Measurements from ENCODE around the gene ZNF407. TPM values are rescaled to one million over a fixed set of nuclear protein-coding genes. Genes with fewer than 3 reads are reported as not detected.

Gene ZNF407
- total and polyA plus RNA-seq, 8 donors = 2.1 to 49.0 (median 14.6) TPM

DNA sequence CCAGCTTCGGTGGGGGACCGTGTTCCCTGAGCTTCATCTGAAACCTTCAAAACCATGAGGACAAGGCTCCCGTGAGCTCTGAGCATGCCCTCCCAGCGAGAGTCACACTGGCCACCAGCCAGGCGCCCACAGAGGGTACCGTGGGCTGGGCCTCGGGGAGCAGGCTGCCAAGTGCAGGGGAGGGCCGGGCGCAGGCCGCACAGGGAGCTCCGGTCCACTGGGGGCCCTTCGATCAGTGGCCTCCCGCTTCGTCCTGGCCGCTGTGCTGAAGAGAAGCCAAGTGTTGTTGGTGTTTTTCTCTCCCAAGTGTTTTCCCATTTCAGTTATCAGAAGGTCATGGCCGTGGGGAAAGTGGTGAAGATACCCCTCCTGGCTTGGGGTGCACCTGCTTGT lies 466.8 kb downstream of the ZNF407 start:
- intact Hi-C loops (cut with DNase I; ENCODE audit: low total_unique reads) = no loop called here
- 90 to 96% (median 92%) methylated on average over 1 to 16 of the region's 16 CpGs for WGBS, 5 donors
- DNase-seq = no peak

GRCh38 chr18:75065251-75066000 lies 467.8 kb downstream of the ZNF407 start:
- 85 to 93% (median 90%) methylated on average over 21 of the region's 21 CpGs for WGBS, 5 donors

More for the DNA sequence above, 466.8 kb downstream of the ZNF407 start:
- Histone ChIP-seq H3K4me3 (no peak overlapping the region), H3K4me1 (no peaks in the 10 kb centered on the region), H3K27ac (no peak overlapping the region), H3K9me3 (no peaks in the 10 kb centered on the region), H3K36me3 (peaks cover 0 to 31% (median 27%) of the 10 kb centered on the region in 4 donors), H3K27me3 (no peaks in the 10 kb centered on the region)
- TF ChIP-seq POLR2A (IDR thresholded peaks at IDR 0.05) (no peak), EP300 (IDR thresholded peaks at IDR 0.05) (no peak), POLR2AphosphoS5 (IDR thresholded peaks at IDR 0.05) (no peak)
- TF ChIP-seq, protein P1, sequence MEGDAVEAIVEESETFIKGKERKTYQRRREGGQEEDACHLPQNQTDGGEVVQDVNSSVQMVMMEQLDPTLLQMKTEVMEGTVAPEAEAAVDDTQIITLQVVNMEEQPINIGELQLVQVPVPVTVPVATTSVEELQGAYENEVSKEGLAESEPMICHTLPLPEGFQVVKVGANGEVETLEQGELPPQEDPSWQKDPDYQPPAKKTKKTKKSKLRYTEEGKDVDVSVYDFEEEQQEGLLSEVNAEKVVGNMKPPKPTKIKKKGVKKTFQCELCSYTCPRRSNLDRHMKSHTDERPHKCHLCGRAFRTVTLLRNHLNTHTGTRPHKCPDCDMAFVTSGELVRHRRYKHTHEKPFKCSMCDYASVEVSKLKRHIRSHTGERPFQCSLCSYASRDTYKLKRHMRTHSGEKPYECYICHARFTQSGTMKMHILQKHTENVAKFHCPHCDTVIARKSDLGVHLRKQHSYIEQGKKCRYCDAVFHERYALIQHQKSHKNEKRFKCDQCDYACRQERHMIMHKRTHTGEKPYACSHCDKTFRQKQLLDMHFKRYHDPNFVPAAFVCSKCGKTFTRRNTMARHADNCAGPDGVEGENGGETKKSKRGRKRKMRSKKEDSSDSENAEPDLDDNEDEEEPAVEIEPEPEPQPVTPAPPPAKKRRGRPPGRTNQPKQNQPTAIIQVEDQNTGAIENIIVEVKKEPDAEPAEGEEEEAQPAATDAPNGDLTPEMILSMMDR (IDR thresholded peaks at IDR 0.05) = no peak

GRCh38 chr18:75066021-75066880 lies 468.6 kb downstream of the ZNF407 start:
- DNase-seq = no peak

More at GRCh38 chr18:75065251-75066000, 467.8 kb downstream of the ZNF407 start:
- TF ChIP-seq POLR2AphosphoS5 (IDR thresholded peaks at IDR 0.05) = no peak
- TF ChIP-seq, protein P1 (IDR thresholded peaks at IDR 0.05) = no peak
- no peak for TF ChIP-seq POLR2A (IDR thresholded peaks at IDR 0.05)
- no peak for TF ChIP-seq EP300 (IDR thresholded peaks at IDR 0.05)
- intact Hi-C loops (cut with DNase I; ENCODE audit: low total_unique reads) = no loop called here
- H3K36me3 ChIP-seq = peaks cover 0 to 31% (median 27%) of the 10 kb centered on the region in 4 donors
- H3K4me1 ChIP-seq = peaks cover 0 to 6% (median 5%) of the 10 kb centered on the region in 4 donors
- no peaks in the 10 kb centered on the region for H3K27me3 ChIP-seq
- DNase-seq = no peak
- no peak overlapping the region for H3K4me3 ChIP-seq
- no peak overlapping the region for H3K27ac ChIP-seq
- H3K9me3 ChIP-seq = no peaks in the 10 kb centered on the region

GRCh38 chr18:75066936-75067335 lies 469.3 kb downstream of the ZNF407 start:
- Histone ChIP-seq H3K36me3 (peaks cover 0 to 28% (median 25%) of the 10 kb centered on the region in 4 donors), H3K27me3 (no peaks in the 10 kb centered on the region), H3K4me1 (peaks cover 0 to 19% (median 10%) of the 10 kb centered on the region in 4 donors), H3K4me3 (no peak overlapping the region), H3K27ac (no peak overlapping the region), H3K9me3 (peaks cover 0 to 3% (median 0%) of the 10 kb centered on the region in 4 donors)
- intact Hi-C loops (cut with DNase I; ENCODE audit: low total_unique reads) = no loop called here
- no peak for DNase-seq
- TF ChIP-seq POLR2A (IDR thresholded peaks at IDR 0.05) = no peak
- TF ChIP-seq, protein P1 (IDR thresholded peaks at IDR 0.05) = no peak
- TF ChIP-seq EP300 (IDR thresholded peaks at IDR 0.05) = no peak
- no peak for TF ChIP-seq POLR2AphosphoS5 (IDR thresholded peaks at IDR 0.05)
- 80 to 94% (median 85%) methylated on average over 11 of the region's 11 CpGs for WGBS, 5 donors

More at GRCh38 chr18:75066021-75066880, 468.6 kb downstream of the ZNF407 start:
- WGBS, 5 donors = 94 to 96% (median 95%) methylated on average over 16 of the region's 16 CpGs
- peaks cover 0 to 31% (median 27%) of the 10 kb centered on the region in 4 donors for H3K36me3 ChIP-seq
- H3K4me1 ChIP-seq = peaks cover 0 to 12% (median 10%) of the 10 kb centered on the region in 4 donors
- no peak overlapping the region for H3K4me3 ChIP-seq
- H3K27me3 ChIP-seq = no peaks in the 10 kb centered on the region
- peaks cover 0 to 1% (median 0%) of the 10 kb centered on the region in 4 donors for H3K9me3 ChIP-seq
- TF ChIP-seq EP300 (IDR thresholded peaks at IDR 0.05) (no peak), POLR2A (IDR thresholded peaks at IDR 0.05) (no peak), POLR2AphosphoS5 (IDR thresholded peaks at IDR 0.05) (no peak)
- TF ChIP-seq, protein P1 (IDR thresholded peaks at IDR 0.05) = no peak
- intact Hi-C loops (cut with DNase I; ENCODE audit: low total_unique reads) = no loop called here
- no peak overlapping the region for H3K27ac ChIP-seq

All from stomach (tissue), 9 donors.